HuH-7.5 (cell line): ENCODE measurements around the gene RAPH1.

Experiments
- DNase-seq: peaks from one replicate; pipeline ENCODE4 v3.0.0; 2011; ENCODE audit warnings: low spot score

RAPH1 gene

GRCh38 chr2:203361495-203361894, 173.6 kb downstream of the RAPH1 start:
- no peak for DNase-seq

GRCh38 chr2:203360833-203361430, 174.2 kb downstream of the RAPH1 start:
- DNase-seq: no peak

- DNase-seq: no peak
These were observed 175.7 kb downstream of the RAPH1 start for GRCh38 chr2:203359450-203359849.

- DNase-seq: no peak
These were observed 180.1 kb downstream of the RAPH1 start for GRCh38 chr2:203354966-203355365.

DNA sequence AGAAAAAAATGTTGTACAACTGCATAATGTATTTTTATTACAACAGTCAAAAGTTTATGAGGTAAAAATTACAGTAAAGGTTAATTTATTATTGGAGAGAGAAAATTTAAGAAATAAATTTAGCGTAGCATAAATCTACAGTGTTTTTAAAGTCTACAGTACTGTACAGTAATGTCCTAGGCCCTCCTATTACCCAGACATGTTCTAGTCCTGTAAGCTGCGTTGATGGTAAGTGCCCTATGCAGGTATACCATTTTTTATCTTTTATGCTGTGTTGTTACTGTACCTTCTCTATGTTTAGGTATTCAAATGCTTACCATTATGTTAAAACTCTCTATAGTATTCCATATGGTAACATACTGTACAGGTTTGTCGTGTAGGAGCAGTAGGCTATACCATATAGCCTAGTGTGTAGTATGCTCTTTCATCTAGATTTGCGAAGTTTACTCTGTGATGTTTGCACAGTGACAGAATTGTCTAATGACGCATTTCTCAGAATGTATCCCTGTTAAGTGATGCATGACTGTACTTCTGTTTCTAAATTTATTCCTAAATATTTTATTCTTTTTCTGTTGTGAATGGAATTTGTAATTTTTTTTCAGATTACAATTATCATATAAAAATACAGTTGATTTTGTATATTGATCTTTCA, 182.4 kb downstream of the RAPH1 start:
- DNase-seq: no peak

DNA sequence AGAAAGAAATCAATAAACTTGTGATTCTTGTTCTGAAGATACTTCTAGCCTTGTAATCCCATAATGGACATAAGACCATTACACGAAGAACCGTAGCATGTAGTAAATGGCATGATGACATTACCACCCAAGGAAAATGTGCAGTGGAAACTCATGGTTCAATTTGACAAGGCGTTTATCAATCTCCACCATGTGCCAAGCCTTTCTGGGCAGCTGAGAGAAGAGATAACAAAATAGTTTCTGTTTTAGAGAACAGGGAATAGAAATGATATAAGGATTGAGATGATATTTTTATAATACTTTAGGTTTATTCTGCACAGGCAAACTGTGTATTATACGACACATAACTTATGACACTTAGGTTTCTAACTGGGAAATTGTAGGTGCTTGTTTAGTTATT, 187.7 kb downstream of the RAPH1 start:
- DNase-seq: no peak

GRCh38 chr2:203346612-203347011, 188.5 kb downstream of the RAPH1 start:
- no peak for DNase-seq

DNA sequence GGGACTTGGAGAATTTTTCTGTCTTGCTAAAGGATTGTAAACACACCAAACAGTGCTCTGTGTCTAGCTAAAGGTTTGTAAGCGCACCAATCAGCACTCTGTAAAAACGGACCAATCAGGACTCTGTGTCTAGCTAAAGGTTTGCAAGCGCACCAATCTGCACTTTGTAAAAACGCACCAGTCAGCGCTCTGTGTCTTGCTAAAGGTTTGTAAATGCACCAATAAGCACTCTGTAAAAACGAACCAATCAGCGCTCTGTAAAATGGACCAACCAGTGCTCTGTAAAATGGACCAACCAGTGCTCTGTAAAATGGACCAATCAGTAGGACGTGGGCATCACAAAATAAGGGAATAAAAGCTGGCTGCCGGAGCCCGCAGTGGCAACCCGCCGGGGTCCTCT, 190.4 kb downstream of the RAPH1 start:
- DNase-seq: no peak
